GM21737 (cell line): ENCODE data around the gene FAM236D.
"Not testable (repeated sequence)": the region's sequence is repeated elsewhere in the genome, so short reads cannot be mapped to it uniquely, and the experiment has no call there.

Experiments
- ATAC-seq: cut with Tn5 transposase; IDR thresholded peaks from one replicate; pipeline ENCODE4 v1.9.1; 2021; ENCODE audit warnings: mild to moderate bottlenecking, moderate library complexity; ENCODE audit not compliant: unreplicated experiment

FAM236D gene

DNA sequence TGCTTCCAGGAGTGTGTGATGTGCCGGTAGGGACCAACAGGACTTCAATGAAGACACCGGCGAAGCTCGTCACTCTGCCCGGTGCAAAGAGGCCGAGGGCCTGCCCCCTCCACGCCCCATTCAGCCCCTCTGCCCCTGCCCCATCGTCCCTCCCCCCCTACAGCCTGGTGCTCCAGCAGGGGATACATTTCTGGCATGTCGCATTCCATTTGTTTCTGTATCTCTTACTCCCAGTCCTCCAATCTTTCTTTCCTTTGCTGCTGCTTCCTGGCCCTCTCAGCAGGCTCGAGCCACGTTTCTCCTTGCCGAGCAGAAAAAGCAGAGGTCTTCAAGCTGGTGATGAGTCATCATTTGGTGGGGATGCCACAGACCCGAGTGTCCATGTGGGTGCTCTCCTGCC is at the start of gene FAM236D:
Gene FAM236D (minus strand): TSS at position 101 of the 400 bp plus-strand sequence. CDS start 100 bp downstream, at position 1.
- ATAC-seq: not testable (repeated sequence)

DNA sequence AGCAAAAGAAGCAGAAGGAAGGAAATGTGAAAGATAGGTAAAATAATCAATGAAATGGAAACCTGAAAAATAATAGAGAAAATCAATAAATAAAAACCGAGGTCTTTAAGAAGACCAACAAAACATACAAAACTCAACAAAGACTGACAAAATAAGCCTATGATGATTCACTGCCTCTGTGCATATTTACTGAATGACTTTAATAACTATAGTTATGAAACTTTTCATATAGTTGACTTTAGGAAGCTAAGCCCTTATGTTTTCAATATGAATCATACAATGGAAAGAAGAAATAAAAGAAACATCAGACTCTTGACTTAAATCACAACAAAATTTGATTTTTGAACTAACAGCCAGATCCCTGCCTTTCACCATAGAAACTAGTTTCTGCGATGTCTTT is 29.5 kb upstream of the FAM236D start:
- not testable (repeated sequence) for ATAC-seq

DNA sequence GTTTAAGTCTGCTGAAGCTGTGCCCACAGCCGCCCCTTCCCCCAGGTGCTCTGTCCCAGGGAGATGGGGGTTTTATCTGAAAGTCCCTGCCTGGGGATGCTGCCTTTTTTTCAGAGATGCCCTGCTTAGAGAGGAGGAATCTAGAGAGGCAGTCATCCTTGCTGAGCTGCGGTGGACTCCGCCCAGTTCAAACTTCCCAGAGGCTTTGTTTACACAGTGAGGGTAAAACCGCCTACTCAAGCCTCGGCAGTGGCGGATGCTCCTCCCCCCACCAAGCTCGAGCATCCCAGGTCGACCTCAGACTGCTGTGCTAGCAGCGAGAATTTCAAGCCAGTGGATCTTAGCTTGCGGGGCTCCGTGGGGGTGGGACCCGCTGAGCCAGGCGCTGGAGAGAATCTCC is 22.7 kb upstream of the FAM236D start:
- ATAC-seq: not testable (repeated sequence)

DNA sequence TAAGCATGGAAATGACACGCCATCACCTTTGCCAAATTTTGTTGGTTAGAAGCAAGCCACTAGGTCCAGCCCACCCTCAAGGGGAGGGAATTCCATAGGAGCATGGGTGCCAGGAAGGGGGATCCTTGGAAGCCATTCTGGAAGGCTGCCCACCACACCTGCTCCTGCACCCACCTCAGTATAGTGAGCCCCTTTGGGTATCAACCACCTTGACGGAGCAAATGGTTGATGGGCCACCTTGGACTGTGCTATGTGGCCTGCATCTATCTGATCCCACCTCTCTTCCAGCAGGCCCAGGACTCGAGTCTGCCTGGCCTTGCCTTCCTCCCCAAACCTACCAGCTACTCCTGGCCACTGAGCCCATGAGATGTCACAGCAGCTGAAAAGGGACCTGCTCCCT is 17.6 kb downstream of the FAM236D start:
- ATAC-seq: not testable (repeated sequence)

DNA sequence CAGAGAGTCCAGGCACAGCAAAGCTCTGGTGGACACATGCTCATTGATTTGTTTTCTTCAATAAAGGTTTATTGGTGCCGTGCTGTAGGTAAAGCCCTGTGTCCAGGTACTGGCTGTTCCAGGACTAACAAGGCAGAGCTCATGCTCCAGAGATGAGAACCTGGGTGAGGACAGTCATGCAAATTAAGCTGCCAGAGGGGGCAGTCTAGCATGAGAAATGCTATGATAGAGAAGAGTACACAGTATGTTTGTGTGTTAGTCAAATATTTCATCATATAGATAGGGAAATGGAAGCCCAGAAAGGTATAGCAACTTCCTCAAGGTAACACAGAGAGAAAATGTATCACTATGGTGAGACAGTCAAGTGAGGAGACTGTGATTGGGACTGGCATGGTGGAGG is 19.9 kb downstream of the FAM236D start:
- not testable (repeated sequence) for ATAC-seq

DNA sequence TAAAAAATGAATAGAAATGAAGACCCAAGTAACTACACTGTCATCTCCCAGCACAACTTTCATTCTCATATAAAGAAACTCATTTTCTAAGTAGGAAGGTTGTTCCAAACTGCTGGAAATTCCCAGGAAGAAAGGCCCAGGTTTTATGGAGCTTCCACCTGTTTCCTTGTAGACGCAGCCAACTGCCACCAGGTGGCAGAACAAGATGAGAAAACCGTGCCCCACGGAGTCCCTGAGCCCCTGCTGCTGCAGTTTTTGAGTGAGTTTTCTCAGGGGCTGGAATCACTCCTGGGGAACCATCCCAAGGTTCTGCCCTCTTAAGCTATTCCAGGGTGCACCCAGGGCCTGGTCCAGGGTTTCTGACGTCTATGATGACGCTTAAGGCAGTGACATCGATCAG is 24.0 kb downstream of the FAM236D start:
- not testable (repeated sequence) for ATAC-seq

DNA sequence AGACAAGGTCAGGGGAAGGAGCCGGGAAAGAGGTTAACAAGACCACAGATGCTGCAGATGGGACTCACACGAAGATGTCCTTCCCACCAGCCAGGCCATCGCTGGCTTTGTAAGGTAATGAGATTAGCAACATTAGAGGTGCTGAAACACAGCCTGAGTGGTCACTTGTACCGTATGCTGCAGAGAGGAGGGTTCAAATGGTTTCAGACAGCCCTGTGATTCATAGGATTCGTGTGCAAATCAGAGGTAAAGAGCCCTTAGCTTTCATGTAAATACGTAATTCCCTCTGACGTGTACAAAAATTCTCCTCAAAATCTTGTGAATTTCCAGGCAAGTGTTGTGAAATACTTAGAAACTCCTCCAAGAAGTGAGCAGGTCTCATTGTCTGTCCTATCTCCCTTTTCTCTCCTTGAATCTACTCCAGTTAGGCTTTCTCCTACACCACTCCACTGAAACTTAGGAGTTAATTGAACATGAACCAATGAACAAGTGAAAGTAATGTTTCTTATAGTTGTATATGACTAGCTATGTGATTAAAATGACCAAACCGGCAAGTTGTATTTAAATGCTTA is 24.6 kb downstream of the FAM236D start:
- not testable (repeated sequence) for ATAC-seq

DNA sequence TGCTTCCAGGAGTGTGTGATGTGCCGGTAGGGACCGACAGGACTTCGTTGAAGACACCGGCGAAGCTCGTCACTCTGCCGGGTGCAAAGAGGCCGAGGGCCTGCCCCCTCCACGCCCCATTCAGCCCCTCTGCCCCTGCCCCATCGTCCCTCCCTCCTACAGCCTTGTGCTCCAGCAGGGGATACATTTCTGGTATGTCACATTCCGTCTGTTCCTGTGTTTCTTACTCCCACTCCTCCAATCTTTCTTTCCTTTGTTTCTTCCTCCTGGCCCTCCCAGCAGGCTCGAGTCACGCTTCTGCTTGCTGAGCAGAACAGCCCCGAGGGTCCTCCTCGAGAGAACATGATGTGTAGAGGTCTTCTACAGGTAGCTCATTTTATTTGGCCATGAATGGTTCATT is 25.4 kb downstream of the FAM236D start, which contains the start of gene FAM236B:
Gene FAM236B (minus strand): TSS at position 101 of the 400 bp plus-strand sequence. CDS start 100 bp downstream, at position 1.
- ATAC-seq: not testable (repeated sequence)

DNA sequence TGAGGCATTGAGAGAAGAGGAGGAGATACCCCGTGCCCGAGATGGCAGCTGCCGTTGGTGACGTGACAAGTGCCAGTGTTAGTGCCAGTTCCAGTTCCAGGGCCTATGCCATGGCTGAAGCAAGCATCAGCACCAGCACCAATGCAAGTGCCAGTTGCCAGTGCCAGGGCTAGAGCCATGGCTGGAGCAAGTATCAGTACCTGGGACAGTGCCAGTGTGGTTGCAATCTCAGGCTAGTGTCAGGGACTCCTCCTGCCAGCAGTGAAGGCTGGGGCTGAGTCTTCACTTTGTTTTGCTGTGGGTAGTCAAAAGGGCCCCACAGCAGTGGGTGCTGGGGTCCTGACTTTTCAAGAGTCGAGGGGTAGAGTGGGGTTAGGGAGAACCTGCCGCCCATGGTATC is 29.9 kb downstream of the FAM236D start:
- not testable (repeated sequence) for ATAC-seq

DNA sequence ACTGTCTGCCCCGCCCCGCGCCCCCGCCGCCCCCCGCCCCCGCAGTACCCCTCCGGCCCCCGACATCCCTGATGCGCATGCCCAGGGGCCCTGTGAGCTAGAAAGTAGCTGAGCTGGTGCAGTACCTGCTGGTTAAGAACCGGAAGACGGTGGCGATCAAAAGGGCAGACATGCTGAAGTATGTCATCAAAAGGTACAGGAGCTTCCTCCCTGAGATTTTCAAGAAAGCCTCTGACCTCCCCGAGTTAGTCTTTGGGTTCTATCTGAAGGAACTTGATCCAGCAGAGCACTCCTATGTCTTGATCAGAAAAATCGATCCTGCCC is 30.6 kb downstream of the FAM236D start:
- peak; percentile 72 for ATAC-seq

DNA sequence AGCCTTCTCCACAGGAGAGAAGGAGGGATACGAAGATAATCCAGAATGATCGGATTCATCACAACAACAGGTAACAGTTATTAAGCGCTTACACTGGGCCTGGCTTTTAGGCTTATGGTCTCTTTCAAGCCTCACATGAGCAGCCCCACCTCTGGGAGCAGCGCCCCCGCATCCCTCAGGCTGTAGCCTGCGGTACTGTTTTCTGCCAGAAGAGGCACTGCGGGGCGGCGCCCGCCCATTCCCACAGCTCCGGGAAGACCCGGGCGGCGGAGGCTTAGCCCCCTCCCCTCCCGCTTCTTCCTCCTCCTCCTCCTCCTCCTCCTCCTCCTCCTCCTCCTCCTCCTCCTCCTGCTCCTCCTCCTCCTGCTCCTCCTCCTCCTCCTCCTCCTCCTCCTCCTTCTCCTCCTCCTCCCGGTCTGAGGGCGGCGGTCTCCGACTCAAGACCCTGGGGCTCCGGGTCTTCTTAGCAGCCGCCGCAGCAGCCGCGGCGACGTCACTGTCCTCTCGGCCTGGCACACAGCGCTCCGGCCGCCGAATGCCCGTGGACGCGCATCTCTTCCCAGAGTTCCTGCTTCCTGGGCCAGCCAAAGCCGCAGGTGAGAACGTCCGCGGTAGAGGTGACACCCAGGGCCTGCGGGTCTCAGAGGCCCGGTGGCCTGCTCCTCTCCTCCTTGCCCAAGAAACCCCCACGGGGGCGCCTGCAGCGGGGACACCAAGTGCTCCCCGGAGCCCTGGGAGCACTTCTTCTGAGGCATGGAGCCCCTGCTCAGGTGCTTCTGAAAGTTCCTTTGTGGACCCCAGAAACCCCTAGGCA is 31.1 kb downstream of the FAM236D start, which contains the start of gene DMRTC1B:
Gene DMRTC1B (plus strand): TSS at position 238 of the 814 bp plus-strand sequence. CDS start 68,246 bp downstream, outside the sequence.
- peak; percentile 67 for ATAC-seq

DNA sequence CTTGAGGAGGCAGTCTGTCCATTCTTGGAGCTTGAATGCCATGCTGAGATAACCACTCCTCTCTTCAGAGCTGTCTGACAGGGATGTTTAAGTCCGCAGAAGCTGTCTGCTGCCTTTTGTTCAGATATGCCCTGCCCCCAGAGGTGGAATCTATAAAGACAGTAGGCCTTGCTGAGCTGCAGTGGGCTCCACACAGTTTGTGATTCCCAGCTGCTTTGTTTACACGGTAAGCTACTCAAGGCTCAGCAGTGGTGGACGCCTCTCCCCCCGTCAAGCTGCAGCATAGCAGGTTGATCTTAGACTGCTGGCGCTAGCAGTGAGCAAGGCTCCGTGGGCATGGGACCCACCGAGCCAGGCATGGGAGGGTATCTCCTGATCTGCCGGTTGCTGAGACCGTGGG is 47.6 kb downstream of the FAM236D start:
- ATAC-seq: not testable (repeated sequence)
